CD4-positive, alpha-beta T cell (primary cell): ENCODE data around the gene SLC25A29. TPM values are rescaled to one million over a fixed set of nuclear protein-coding genes. Genes with fewer than 3 reads are reported as not detected.
A peak's percentile ranks its signal among the peaks of the same experiment; 100 is the strongest.

Experiments
- ATAC-seq: fragments of 200-7000 bp; cut with Tn5 transposase; one replicate; pipeline ENCODE4 v1.10.0; 2022; ENCODE audit warnings: mild to moderate bottlenecking; ENCODE audit not compliant: poor library complexity
- CTCF ChIA-PET: fragments of 350-600 bp; sonication (Branson Sonifier 250); formaldehyde crosslinking; loops from one replicate; lab custom pipeline; 2021; ENCODE audit warnings: antibody characterized with exemption, inconsistent platforms; lab: Charles Lee
- POLR2A ChIA-PET: fragments of 350-600 bp; sonication (Branson Sonifier 250); formaldehyde crosslinking; loops from one replicate; lab custom pipeline; 2021; ENCODE audit warnings: antibody characterized with exemption, inconsistent platforms; lab: Charles Lee
- DNase-seq, 14 experiments: peaks; one replicate each; pipeline ENCODE4 v3.0.0-alpha.2; 2013 to 2020; ENCODE audit warnings: mixed read lengths in 2 of 14
- H3K27ac ChIP-seq, 2 donors: one replicate each; pipeline versions ENCODE4 v1.5.1 to v1.7.0; 2013; ENCODE audit warnings: low read length in 2 of 2, low read depth in 1 of 2, mild to moderate bottlenecking in 1 of 2
- H3K27me3 ChIP-seq, 2 experiments: 1 replicate in 1 of 2; 2 replicates in 1 of 2; pipeline versions ENCODE4 v1.6.1 to v1.7.0; 2013; ENCODE audit warnings: low read length in 2 of 2, control low read depth in 1 of 2, mild to moderate bottlenecking in 1 of 2, moderate library complexity in 1 of 2; ENCODE audit not compliant: insufficient read depth in 2 of 2, control insufficient read depth in 1 of 2
- H3K36me3 ChIP-seq: one replicate; pipeline ENCODE4 v1.6.1; 2013; ENCODE audit warnings: low read length, control low read depth; ENCODE audit not compliant: insufficient read depth
- H3K4me1 ChIP-seq: one replicate; pipeline ENCODE4 v1.6.1; 2013; ENCODE audit warnings: low read length, control low read depth; ENCODE audit not compliant: insufficient read depth
- H3K4me3 ChIP-seq: one replicate; pipeline ENCODE4 v1.5.1; 2013; ENCODE audit warnings: mild to moderate bottlenecking, low read length, moderate library complexity
- H3K9me3 ChIP-seq, 2 experiments: 1 replicate in 1 of 2; 2 replicates in 1 of 2; pipeline versions ENCODE4 v1.6.1 to v1.7.0; 2013; ENCODE audit warnings: low read length in 2 of 2, mild to moderate bottlenecking in 2 of 2, control low read depth in 1 of 2, moderate library complexity in 1 of 2; ENCODE audit not compliant: control insufficient read depth in 1 of 2, insufficient read depth in 1 of 2
- H3K27ac Mint-ChIP-seq: one replicate; pipeline ENCODE4 v1.8.0; 2020; ENCODE audit warnings: mixed read lengths
- H3K27me3 Mint-ChIP-seq: one replicate; pipeline ENCODE4 v1.8.0; 2021; ENCODE audit warnings: mixed read lengths
- H3K36me3 Mint-ChIP-seq: one replicate; pipeline ENCODE4 v1.8.0; 2021; ENCODE audit warnings: low read depth, mixed read lengths
- H3K4me1 Mint-ChIP-seq: one replicate; pipeline ENCODE4 v1.8.0; 2021; ENCODE audit warnings: low read depth, mixed read lengths
- H3K4me3 Mint-ChIP-seq: one replicate; pipeline ENCODE4 v1.8.0; 2020; ENCODE audit warnings: mild to moderate bottlenecking, mixed read lengths
- H3K9me3 Mint-ChIP-seq: one replicate; pipeline ENCODE4 v1.8.0; 2020; ENCODE audit warnings: mixed read lengths
- CTCF ChIP-seq: fragments of 200-600 bp; IDR thresholded peaks from one replicate; pipeline ENCODE4 v1.8.0; 2022; ENCODE audit warnings: antibody characterized with exemption, mild to moderate bottlenecking
- intact Hi-C, 2 experiments: fragments of 100-400 bp; cut with DNase I in 1 of 2; cut with micrococcal nuclease in 1 of 2; formaldehyde crosslinking; loops; one replicate each; pipeline versions ENCODE4 v1.15.1 to v1.9.0; 2023 to 2025; cut with DNase I, micrococcal nuclease
- total RNA-seq, 174 experiments: library from RNA in 2 of 174; stranded (reverse) in 2 of 174; gene quantifications; one replicate each; pipeline ENCODE4 v1.2.3 and lab custom pipeline; 2021 to 2026

The SLC25A29 gene
- total RNA-seq, 2 experiments from 2014 or later = 2.5 TPM

GRCh38 chr14:100279563-100279962 lies 26.7 kb downstream of the SLC25A29 start:
- ATAC-seq (no peak), DNase-seq (no peak)
- H3K4me1 Mint-ChIP-seq = peaks cover 45% of the 10 kb centered on the region
- intact Hi-C loops = no loop called here
- H3K36me3 Mint-ChIP-seq = peaks cover 57% of the 10 kb centered on the region
- Histone ChIP-seq H3K4me1 (peaks cover 22% of the 10 kb centered on the region), H3K27me3 (no peaks in the 10 kb centered on the region), H3K9me3 (no peaks in the 10 kb centered on the region), H3K36me3 (peaks cover 22% of the 10 kb centered on the region), H3K27ac (no peak overlapping the region), H3K4me3 (no peak overlapping the region)
- no peaks in the 10 kb centered on the region for H3K9me3 Mint-ChIP-seq
- H3K27ac Mint-ChIP-seq = peak overlapping the region; percentile 53
- ChIA-PET POLR2A (no interaction called here), CTCF (interaction anchor here (1.3 kb wide), 1 partner anchor 55 kb away, joined by 3 read pairs; no protein-coding TSS in a partner anchor)
- H3K27me3 Mint-ChIP-seq = no peaks in the 10 kb centered on the region
- no peak overlapping the region for H3K4me3 Mint-ChIP-seq
- no peak for TF ChIP-seq CTCF

- Mint-ChIP-seq H3K27me3 (no peaks in the 10 kb centered on the region), H3K27ac (peak overlapping the region; percentile 71), H3K4me1 (peaks cover 49% of the 10 kb centered on the region), H3K9me3 (no peaks in the 10 kb centered on the region), H3K4me3 (no peak overlapping the region), H3K36me3 (peaks cover 61% of the 10 kb centered on the region)
- Histone ChIP-seq H3K4me3 (no peak overlapping the region), H3K36me3 (peaks cover 26% of the 10 kb centered on the region), H3K27ac (no peak overlapping the region), H3K4me1 (peaks cover 22% of the 10 kb centered on the region), H3K9me3 (no peaks in the 10 kb centered on the region), H3K27me3 (no peaks in the 10 kb centered on the region)
- ChIA-PET CTCF (interaction anchor here (1.3 kb wide), 1 partner anchor 55 kb away, joined by 3 read pairs; no protein-coding TSS in a partner anchor), POLR2A (no interaction called here)
- DNase-seq = no peak
- no peak for TF ChIP-seq CTCF
- no peak for ATAC-seq
- intact Hi-C loops = no loop called here
These were observed 27.1 kb downstream of the SLC25A29 start for GRCh38 chr14:100279133-100279532.

DNA sequence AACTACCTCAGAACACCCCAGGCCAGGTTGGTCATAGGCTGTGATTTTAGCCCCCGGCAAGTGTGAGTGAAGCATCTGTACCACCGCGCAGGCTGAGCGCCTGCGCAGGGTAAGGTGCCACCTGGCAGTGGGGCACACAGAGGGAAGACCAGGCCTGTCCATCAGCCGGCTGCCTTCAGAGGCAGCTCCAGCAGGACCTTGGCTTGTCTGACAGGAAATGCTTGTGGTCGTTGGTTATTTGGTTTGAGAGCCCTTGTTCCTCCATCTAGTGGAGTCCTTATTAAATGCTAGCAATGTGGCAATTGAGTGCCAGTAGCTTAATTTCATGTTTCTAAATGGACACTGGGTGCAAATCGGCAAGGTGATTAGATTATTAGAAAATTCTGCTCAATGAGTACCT lies 27.5 kb downstream of the SLC25A29 start:
- POLR2A ChIA-PET = no interaction called here
- intact Hi-C loops = no loop called here
- H3K4me1 Mint-ChIP-seq = peaks cover 51% of the 10 kb centered on the region

More for the DNA sequence above, 27.5 kb downstream of the SLC25A29 start:
- ATAC-seq (no peak), DNase-seq (peak in 1 of 14 experiments; percentile 34)
- Histone ChIP-seq H3K36me3 (peaks cover 27% of the 10 kb centered on the region), H3K9me3 (no peaks in the 10 kb centered on the region), H3K27me3 (no peaks in the 10 kb centered on the region), H3K4me3 (no peak overlapping the region), H3K27ac (peak overlapping the region in 1 of 2 donors; percentile 3), H3K4me1 (peaks cover 26% of the 10 kb centered on the region)
- no peaks in the 10 kb centered on the region for H3K9me3 Mint-ChIP-seq
- no peak overlapping the region for H3K4me3 Mint-ChIP-seq
- CTCF ChIA-PET = interaction anchor here (1.3 kb wide), 1 partner anchor 55 kb away, joined by 3 read pairs; no protein-coding TSS in a partner anchor
- TF ChIP-seq CTCF = no peak
- H3K27me3 Mint-ChIP-seq = no peaks in the 10 kb centered on the region
- H3K27ac Mint-ChIP-seq = peak overlapping the region; percentile 71
- peaks cover 62% of the 10 kb centered on the region for H3K36me3 Mint-ChIP-seq
